Measurements from ENCODE around the gene BBIP1.

The BBIP1 gene

DNA sequence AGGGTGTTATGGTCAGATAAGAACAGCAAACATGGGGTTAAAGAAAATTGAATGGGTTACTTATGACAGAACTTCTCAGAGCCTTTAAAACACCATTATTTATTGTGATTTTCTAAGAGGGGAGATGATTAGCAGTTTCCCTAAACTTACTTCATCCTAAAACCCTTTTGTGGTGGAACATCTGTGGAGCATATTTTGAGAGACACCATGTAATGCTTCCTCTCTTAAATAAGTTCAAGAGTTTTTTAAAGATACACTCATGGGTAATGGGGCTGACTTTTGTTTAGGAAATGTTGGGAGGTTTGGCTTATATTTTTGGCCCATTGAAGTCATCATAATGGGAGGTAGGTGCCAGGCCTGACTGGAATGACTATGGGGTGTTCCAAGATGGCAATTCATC is 55.6 kb downstream of the BBIP1 start:
- no peak for DNase-seq (ENCODE audit: low spot score)

DNA sequence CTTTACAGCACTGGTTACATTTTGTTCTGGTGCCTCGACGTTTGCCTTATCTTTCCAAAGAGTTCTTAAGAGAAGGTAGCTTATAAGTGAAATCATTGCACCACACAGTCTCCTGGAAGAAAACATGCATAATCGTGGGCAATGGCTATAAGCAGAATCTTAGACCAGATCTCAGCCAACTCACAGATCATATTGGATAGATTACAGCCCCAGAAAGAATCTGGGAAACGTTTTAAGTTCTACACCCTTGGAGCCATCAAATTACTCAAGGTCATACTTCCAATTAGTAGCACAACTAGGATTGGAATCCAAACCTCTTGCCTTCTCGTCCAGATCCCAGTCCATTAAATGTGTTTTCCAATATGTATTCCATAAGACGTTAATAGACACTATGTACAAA is 56.0 kb downstream of the BBIP1 start:
- DNase-seq (ENCODE audit: low spot score): no peak

DNA sequence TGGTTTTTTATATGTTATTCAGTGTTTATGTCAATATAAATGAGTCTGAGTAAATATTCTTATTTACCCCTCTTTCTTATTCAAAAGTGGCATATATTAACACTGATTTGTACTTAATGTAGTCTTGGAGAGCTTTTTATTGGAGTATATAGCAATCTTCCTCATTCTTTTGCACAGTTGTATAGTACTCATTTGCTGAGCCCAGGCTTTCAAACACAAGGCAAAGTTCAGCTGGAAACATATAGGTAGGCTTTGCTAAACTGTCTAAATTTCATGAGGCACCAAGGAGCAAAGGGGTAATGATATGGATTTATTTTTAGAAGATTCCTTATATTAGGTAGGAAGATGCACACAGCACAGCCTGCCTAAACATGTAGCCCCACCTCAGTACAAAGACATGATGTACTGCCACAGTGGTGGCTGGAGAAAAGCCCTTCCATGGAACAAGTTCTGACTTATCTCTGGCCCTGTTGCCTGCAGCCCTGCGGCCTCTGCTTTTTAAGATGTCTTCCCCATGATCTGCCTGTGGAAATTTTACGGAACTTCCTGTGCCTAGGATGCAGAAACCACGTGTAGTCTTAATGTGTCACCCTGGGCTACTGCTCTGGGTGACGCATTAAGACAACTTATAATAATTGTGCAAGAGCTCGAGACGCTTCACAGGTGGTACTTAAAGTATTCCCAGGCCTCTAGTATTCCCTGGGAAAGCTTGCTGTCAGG is 56.9 kb downstream of the BBIP1 start:
- no peak for DNase-seq (ENCODE audit: low spot score)

DNA sequence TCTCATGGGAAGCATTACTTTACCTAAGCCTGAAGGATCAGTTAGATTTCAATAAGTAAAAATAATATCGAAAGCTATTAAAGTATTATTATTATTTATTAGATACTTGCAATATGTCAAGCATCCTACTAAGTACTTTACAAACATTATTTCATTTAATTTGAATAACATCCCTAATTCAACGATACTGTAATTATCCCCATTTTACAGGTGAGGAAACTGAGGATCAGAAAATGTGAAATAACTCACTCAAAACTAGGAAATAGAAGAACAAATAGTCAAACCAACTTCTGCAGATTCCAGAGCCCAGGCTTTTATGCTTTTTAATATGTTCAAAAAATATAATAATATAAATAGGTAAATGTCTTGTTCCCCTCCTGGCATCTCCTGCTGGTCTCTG is 57.5 kb downstream of the BBIP1 start:
- DNase-seq (ENCODE audit: low spot score): no peak

DNA sequence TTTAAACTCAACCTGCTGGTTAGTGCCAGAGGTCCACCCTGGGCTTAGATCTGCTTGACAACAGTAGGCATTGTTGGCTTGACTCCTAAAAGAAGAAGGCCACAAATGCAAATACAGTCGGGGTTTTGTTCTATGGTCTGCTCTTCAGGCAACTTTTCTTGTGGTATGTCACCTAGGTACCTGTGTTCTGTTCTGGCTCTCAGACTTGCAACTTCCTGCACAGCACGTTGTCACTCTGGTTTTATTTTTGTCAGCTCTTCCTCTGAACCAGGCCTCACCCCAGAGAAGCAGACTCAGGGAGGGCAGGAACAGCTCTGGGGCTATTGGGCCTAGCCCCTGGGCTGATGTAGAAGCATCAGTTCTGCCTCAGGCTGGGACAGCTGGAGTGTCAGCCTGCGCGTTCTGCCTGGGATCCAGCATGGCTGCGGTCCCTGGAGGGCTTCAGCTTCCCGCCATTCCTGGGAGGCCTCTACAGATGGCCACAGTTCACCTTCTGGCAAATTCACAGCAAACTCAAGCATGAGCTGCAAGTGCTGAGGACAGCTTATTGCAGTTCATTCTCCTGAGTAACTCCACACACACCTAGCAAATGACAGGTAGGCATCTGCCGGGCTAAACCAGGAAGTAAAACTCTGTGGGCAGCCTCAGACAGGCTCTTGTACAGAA is 58.3 kb downstream of the BBIP1 start:
- no peak for DNase-seq (ENCODE audit: low spot score)

DNA sequence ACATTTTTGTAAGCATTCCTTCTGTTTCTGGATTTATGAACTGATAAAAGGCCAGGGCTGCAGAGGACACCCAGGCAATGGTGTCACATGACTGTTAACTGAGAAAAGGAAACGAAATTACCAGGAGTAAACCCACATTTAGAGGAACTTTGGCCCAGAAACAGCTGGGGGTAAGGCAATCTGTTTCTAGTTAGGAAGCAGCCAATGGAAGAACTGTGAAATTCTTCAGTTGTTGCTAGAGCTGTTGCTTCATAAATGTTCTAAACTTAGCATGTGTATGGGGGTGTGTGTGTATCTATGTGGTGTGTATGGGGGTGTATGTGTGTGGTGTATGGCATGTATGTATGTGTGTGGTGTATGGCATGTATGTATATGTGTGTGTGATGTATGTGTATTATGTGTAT is 59.0 kb downstream of the BBIP1 start:
- peak; percentile 90 for DNase-seq (ENCODE audit: low spot score)

DNA sequence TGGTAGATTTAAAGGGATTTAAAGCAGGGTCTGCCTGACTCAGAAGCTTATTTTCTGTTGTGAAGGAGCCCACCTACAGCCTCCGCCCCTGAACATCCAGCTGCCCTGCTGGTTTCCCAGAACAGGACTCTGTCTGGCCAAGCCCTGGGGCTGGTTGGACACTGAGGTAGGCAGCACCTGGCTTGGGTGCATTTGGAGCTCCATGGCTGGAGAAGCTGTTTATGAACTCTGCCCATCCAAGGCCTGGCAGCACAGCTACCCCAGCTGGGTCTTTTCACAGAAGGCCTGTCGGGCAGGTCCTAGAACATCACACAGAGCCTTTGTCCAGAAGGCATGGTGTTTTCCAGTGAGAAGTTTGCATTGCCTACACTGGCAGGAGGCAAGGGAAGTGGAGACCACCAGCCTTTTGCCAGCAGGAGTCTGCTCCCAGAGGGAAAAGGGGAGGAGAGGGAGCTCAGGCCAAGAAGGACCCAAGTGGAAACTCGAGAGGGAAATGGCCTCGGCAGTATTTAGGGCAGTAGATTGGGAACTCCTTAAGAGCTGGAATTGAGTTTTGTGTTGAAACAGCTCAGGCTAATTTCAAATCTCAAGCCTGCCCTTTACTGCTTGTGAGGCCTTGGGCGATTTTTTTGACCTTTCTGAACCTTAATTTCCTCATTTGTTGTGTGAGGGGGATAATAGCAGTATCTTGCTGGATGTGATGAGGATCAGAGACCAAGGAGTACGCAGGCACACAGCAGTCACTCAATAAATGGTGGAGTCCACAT is 59.6 kb downstream of the BBIP1 start:
- DNase-seq (ENCODE audit: low spot score): no peak

DNA sequence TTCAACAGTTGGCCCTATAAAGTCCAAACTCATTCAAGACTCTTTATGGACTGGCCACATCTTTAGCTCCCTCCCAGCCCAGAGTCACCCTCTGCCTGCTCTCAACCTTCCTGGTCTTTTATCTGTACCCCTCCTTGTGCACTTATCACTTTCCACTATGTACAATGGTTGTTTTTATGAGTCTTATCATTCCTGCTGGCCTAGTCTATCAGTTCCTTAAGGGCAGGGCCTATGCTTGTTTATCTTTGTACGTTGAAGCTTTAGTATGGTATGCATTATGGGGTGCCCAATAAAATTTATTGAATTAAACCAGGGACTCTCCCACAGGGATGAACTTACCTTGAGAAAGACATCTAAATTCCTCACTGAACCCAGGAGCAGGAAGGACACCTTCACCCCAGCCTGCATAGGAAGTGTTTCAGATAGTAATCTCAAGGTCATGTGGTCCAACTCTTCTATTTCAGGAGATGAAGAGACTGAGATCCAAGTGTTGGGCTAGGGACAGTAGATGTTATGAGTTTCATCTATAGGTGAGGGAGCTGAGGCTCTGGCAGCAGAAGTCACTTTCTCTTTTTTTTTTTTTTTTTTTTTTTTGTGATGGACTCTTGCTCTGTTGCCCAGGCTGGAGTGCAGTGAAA is 60.6 kb downstream of the BBIP1 start:
- DNase-seq (ENCODE audit: low spot score): no peak

DNA sequence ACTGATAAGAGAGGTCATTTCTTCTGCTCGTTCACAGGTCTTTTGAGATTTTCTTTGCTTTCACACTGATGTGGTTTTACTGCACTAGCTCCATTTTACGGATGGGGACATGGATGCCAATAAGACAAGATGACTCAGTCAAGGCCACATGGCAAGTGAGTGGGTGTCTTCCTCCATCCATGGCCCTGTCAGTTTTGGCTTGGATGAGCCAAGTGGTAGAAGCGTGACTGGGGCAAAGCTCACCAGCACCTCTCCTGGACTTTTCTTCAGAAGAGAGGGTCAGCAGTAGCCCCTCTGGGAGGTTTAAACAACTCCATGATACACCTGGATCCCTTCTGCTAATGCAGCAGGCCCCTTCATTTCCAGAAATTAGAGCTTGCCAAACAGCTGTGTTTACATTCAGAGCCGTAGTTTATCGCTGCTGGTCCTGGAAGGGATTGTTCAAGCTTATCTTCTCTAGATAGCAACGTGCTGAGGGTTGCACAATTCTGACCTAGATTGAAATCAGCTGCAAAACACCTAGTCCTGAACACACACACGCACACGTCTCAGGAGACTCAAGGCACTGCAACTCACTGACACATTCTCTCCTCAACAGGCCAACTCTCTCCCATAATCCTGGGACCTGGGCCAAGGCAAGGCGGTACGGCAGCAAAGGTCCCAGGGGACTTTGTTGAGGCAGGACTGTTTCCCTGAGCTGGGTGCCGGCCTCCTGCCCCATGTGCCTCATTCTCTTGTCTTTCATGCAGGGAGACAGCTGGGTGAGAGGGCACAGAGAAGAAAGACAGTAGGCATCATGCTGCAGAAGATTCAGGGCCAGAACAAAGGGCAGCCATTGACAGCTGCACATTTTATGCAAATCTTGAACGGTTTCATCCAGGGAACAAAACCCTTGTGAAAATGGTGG is 61.5 kb downstream of the BBIP1 start:
- no peak for DNase-seq (ENCODE audit: low spot score)

DNA sequence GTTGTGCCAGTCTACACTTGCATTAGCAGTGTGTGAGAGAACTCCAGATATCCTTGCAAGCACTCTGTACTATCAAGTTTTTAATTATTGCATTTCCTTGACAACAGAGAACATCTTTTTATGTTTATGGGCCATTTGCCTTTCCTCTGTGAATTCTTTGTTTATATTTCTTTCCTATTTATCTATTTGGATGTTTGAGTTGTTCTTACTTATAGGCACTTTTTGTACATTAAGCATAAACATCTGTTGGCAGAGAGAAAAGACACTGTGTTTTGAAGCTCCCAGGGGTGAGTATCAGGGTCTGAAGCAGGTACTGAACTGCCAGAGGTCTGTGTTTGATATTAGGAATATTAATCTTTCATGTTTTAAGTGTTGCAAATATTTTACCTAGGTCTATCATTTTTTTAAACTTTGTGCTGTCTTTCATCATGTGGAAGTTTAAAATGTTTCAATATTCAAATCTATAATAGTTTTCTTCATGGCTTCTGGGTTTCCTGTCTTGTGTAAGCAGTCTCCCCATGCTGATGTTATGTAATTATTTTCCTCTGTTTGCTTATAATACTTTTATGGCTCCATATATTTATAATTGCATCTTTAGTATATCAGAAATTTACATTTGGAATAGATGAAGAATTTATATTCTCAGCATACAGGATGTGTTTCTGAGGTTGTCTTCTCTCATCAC is 64.9 kb downstream of the BBIP1 start:
- DNase-seq (ENCODE audit: low spot score): no peak

DNA sequence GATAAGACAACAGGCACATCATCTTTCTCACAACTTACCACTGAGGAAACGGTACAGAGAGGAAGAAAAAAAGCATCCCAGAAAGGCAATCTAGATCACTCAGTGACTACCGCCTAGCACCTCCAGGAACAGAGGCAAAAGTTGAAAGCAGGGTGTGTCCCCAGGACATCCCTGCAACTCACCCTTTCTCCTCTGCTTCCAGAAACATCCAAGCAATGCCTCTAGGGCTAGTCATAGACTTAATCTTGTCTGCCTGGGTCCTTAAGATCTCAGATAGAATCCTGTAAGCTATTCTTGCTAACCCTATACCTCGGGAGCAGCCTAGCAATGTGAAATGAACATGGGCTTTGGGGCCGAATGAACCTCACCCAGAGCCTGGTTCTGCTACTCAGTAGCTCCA is 66.0 kb downstream of the BBIP1 start:
- DNase-seq (ENCODE audit: low spot score): no peak

DNA sequence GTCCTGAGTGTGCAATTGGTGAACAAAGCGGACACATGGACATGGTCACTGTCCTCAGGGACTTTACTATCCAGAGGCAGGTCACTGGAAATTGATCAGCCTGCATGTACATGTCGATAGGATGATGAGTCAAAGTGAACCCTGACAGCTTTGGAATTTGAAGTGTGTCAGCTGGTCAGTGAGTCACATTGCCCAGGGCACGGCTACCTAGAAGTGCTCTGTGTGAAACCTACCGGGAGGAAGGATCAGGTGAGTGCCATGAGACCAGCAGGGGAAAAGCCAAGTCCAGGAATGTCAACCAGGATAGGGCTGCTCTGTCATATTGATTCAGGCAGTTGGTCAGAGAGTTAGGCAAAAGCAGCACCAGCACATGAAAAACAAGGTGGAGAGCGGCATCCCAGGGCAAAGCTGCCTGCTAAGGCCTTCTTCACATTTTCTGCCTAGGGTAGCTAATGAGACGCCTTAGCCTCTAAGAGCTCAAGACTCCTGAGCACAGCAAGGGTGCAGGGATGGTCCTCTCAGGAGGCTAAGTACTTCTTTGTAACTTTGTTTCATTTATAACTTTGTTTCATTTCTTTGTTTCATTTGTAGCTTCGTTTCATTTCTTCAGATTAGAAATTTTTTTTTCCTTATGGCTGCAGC is 66.6 kb downstream of the BBIP1 start:
- DNase-seq (ENCODE audit: low spot score): no peak

DNA sequence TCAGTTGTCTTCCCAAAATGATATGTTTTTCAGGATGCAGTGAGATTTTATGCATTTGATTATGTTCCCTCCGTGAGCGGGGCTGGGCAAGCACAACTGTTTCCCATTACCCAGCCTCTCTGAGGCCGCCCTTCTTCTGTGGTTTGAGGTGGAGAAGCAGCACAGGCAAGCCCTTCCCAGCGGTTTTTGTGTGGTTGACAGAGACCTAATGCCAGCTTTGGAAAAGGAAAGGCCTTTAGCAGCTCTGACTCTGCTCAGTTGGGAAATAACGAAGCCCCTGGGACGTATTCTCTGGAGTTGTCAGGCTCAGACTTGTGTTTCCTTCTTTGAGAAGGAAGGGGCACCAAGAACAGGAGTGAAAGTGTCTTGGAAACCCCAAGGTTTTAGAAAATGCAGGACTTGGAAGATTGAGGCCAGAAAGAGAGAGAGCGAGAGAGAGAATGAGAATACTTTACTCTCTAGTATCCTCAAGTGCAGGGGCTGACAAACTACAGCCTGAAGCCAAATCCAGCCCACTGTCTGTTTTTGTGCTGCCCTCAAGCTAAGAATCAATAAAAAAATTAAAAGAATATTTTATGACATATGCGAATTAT is 67.9 kb downstream of the BBIP1 start:
- DNase-seq (ENCODE audit: low spot score): peak; percentile 66

DNA sequence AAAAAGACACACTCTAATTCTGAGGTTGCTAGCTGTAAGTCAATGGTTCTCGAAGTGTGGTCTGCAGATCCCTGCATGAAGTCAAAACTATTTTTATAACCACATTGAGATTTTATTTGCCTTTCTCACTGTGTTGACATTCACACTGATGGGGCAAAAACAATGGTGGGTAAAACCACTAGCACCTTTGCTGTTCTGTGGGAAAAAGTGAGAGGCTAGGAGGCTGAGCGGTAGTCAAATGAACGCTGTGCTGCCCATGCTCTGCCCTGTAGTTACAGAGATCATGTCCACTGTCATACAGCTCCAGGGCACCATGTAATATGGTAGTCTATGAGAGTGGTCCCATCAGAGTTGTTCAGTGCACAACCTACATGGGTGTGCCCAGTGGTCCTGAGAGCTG is 68.9 kb downstream of the BBIP1 start:
- DNase-seq (ENCODE audit: low spot score): no peak
